HG03280 (cell line): ENCODE results near the gene PRICKLE1.
"Not testable (repeated sequence)": the region's sequence is repeated elsewhere in the genome, so short reads cannot be mapped to it uniquely, and the experiment has no call there.

Experiments used
- ATAC-seq: cut with Tn5 transposase; IDR thresholded peaks from one replicate; pipeline ENCODE4 v1.9.1; 2021; ENCODE audit warnings: mild to moderate bottlenecking, moderate library complexity; ENCODE audit not compliant: unreplicated experiment

The PRICKLE1 gene

DNA sequence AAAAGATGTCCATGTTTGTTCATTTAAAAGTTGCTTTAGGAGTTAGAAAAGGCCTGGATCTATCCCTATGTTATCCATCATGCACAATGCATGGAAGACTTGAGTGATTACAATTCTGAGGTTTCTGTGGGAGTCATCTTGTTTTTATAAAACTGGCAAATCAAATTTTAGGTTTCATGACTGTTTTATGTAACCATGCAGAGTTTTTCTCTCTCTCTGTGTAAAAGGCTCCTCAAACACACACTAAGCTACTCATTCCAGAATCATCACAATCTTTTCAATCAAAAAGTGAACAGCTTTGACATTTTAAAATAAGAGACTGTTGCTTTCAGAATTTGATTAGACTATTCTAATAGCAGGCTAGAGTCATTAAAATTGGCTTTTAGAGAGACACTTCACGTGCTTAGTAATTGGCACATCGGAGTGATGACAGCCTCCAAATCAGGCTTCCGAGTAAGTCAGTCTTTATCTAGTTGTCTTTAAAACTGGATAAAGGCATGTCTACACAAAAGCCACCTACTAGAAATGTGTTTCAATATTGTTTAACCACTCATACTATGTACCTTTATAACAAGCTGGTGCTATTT lies 31.9 kb downstream of the PRICKLE1 start:
- no peak for ATAC-seq

DNA sequence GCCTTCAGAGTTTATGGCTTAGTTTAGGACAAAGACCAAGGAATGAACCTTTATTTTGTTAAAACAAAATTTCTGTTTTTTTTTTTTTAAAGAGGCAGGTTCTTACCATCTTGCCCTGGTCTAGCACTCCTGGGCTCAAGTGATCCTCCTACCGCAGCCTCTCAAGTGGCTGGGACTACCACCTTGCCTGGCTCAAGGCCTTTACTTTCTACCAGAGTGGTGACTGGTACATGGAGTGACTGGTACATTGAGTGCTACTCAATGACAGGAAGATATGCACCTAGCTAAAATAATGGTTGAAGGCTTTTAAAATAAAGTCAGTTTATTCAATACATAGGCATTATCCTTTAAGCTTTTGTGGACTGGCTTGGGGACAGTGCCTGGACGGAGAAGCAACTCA lies 32.6 kb downstream of the PRICKLE1 start:
- ATAC-seq: no peak

DNA sequence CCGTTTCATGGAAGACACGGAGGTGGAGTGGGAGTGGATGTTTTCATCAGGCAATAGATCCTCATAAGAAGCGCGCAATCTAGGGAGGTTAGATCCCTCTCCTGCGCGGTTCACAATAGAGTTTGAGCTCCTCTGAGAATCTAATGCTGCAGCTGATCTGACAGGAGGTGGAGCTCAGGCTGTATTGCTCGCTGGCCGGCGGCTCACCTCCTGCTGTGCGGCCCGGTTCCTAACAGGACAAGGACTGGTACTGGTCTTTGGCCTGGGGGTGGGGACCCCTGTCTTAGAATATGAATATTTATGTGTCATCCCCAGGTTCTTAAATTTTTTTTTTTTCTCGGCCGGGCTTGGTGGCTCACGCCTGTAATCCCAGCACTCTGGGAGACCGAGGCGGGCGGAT lies 36.7 kb downstream of the PRICKLE1 start:
- no peak for ATAC-seq

GRCh38 chr12:42550800-42551199 lies 38.7 kb downstream of the PRICKLE1 start:
- ATAC-seq: no peak

DNA sequence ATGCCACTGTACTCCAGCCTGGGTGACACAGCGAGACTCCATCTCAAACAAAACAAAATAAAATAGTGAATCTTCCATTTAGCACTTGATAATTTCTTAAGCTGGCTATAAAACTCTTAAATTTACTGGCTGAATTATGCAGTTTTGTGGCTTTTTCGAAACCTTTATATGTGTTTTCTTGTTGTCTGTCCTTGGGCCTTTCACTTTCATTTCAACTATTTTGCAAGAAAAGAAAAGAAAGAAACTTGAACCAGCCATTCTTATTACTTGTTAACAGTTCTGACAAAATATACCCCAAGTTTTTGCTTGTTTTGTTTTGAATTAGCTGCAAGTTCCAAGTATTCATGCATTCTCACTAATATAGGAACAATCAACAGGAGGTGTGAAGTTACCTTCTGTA lies 42.8 kb downstream of the PRICKLE1 start:
- ATAC-seq: no peak

- no peak for ATAC-seq
Measured at GRCh38 chr12:42541965-42542364, 47.6 kb downstream of the PRICKLE1 start.

DNA sequence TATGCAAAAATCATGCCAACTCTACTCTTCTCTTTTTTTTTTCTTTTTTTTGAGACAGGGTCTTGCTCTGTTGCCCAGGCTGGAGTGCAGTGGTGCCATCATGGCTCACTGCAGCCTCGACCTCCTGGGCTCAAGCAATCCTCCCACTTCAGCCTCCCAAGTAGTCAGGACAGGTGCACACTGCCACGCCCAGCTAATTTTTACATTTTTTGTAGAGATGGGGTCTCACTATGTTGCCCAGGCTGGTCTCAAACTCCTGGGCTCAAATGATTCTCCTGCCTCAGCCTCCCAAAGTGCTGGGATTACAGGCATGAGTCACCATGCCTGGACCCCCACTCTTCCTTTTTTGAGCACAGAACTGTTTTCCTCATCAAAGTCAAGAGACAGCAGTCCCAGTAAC lies 48.2 kb downstream of the PRICKLE1 start:
- not testable (repeated sequence) for ATAC-seq

DNA sequence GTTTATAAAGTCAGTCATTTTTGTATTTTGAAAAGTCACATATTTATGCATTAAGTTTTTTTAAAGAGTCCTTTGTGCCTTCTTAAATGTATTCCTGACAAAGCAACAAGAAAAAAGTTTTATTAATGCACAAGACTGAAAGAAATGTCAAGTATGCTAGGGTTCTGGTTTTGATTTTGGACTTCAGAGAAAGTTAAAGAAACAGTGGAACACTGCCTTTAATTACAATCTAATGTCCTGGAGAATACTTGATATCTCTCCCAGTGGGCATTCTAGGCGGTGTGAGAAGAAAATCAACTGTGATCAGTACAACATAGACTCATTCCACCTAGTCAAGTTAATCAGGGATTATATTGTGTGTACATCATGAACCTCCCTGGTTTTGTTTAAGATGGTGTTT lies 49.9 kb downstream of the PRICKLE1 start:
- ATAC-seq: no peak

DNA sequence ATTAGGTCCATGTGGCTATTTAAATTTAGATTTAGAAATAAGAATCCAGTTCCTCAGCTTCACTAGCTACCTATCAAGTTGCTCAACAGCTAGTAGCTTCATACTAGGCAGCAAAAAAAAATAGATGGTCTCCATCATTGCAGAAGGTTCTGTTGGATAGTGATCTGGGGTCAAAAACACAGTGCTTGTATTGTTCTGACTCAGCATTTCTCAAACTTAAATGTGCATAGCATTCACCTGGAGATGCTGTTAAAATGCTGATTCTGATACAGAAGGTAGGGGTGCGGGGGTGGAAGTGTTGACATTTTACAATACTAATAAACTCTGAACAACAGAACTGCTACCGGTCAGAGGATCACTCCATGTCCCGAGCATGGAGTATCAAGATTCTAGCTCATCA lies 51.3 kb downstream of the PRICKLE1 start:
- ATAC-seq: no peak

- ATAC-seq: no peak
Measured at GRCh38 chr12:42534184-42534838, 55.2 kb downstream of the PRICKLE1 start.

DNA sequence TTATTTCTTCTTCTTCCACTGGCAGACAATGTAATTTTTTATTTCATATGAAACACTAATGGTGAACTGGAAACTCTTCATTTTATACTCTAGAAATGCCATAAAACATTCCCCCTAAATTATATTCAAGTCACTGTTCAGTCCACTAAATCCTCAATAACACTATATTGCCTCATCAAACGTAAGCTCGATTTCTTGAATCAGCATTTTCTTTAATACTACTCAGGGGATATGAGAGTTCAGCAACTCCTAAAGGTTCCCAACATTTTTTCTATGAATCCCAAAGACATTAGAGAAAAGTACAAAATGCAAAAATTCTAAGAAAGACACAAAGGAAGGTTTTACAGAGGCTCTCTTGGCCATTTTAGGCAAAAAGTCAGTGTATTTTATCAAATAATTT lies 59.3 kb downstream of the PRICKLE1 start:
- no peak for ATAC-seq

DNA sequence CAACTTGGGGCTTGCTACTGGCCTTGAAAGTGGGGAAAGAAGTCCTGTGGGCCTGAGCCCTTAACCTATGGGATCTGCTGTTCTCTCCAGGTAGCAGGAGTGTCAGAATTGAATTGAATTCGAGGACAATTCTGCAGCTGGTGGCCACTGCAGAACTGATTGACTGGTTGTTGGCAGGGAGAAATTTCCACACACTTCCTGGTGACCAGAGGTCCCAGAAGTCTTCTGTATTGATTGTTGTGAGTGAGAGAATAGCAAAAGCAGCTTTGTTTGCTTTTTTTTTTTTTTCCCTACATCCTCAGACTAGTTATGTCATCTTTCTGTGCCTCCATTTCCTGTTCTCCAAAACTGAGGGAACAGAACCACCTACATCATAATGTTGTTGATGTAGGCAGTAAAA lies 64.1 kb downstream of the PRICKLE1 start:
- no peak for ATAC-seq

DNA sequence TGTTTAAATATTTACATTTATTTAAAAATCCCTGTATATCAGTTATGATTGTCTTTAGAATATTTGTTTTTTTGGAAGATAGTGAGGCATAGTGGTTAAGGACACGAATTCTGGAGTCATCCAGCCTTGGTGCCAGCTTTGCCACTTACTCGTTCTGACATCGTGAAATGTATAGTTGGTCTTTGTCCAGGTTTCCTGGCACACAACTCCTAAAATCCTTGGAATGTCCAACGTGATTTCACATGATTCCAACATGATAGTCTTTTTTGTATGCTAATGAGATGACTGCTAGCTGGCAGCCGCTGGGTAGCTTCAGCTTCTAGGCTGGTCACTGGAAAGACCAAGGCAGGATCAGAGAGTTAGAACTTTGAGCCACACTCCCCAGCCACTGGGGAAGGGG lies 64.8 kb downstream of the PRICKLE1 start:
- no peak for ATAC-seq

DNA sequence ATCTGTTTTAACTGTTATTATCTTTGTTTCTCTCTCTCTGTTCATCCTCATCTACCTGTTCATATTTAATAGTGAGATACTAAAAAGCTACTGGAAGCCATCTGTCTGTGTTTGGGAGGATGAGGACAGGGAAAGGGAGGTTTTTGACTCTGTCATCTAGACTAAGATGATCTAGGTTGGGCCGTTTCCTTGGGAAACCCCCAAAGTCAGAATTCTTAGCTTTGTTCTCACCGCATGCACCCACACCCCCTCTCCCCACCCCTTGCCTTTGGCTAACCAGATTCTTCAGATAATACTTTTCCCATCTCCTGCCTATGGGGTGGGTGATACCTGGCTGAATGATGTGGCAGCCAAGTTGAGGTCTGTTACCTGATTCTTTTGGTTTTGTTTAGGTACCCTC lies 73.0 kb downstream of the PRICKLE1 start:
- no peak for ATAC-seq

GRCh38 chr12:42511656-42512055 lies 77.9 kb downstream of the PRICKLE1 start:
- ATAC-seq: no peak

GRCh38 chr12:42510823-42511222 lies 78.7 kb downstream of the PRICKLE1 start:
- no peak for ATAC-seq

GRCh38 chr12:42508913-42509460 lies 80.6 kb downstream of the PRICKLE1 start:
- ATAC-seq: no peak

- ATAC-seq: no peak
Measured at GRCh38 chr12:42507565-42507964, 82.0 kb downstream of the PRICKLE1 start.

DNA sequence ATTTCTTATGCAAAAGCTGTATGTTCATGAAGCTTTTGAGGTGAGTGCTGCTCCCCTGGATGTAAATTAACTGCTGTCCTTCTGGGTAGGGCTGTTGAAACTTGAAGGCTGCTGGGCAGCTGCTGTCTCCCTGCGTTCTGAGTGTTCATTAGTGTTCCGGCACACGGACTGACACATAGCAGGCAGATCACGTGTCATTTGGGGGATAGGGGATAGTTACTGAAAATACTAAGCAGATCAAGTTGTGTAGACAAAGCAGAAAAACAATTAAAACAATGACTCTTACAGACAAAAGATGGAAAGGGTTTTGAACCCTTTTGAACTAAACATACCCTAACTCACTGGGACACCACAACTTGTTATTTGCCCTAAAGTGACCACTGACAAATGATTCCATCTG lies 82.5 kb downstream of the PRICKLE1 start:
- ATAC-seq: no peak

- no peak for ATAC-seq
Measured at GRCh38 chr12:42504049-42504448, 85.5 kb downstream of the PRICKLE1 start.

DNA sequence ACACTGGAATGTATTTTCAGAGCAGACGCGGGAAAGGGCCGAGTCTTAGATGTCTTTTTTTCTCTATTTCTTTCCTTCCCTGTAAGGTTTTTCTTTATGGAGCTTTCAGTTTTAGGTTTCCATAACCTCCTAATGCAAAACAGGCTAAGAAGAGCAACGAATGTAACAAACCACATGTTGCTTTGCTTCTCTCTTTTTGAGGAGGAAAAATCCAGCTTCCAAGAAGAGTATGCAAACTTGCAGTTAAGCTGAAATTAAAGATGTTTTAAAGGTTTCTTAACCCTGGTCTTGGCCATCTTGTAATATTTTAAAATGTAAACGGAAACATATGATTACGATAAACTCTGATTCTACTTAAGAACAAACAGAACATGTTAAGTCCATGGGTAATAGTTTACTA lies 86.9 kb downstream of the PRICKLE1 start:
- ATAC-seq: no peak

DNA sequence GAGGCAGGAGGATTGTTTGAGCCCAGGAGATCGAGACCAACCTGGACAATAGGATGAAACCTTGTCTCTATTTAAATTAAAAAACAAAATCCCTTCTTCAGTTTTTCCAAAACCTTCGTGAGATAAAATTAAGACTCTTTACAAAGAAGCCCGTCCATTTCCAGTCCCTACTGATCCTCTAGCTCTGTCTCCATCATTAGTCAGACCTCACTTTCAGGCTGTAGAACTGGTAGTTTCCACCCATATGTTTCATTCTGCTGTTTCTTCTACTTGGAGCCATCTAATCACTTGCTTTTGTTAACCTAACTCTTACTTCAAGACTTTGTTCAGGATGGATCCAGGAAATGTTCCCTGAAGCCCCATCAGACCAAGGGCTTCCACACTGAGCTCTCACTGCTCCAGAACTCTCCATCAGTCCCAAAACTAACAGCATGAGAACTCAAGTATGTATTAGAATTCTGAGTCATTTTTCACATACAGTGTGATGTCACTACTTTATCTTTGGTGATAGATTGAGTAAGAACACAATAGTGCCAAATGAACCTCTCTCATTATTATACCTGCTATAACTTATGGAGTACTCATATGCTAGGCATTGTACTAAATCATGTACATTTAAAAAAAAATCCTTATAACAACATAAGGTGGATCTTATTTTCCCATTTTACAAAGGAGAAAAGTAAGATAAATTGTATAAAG lies 90.8 kb downstream of the PRICKLE1 start:
- no peak for ATAC-seq
